Type B pancreatic cell (in vitro differentiated cells): Measurements from ENCODE around the gene DVL1. TPM values are rescaled to one million over a fixed set of nuclear protein-coding genes. Genes with fewer than 3 reads are reported as not detected.
A peak's percentile ranks its signal among the peaks of the same experiment; 100 is the strongest.

Experiments used
- DNase-seq: peaks from one replicate; pipeline ENCODE4 v3.0.0; 2021; ENCODE audit warnings: mixed read lengths; ENCODE audit not compliant: unreplicated experiment; ENCODE audit errors: extremely low spot score
- H3K27ac Mint-ChIP-seq: 2 replicates; pipeline ENCODE4 v1.8.0; 2021; ENCODE audit warnings: mild to moderate bottlenecking, mixed read lengths
- H3K27me3 Mint-ChIP-seq: 2 replicates; pipeline ENCODE4 v1.8.0; 2021; ENCODE audit warnings: mixed read lengths
- H3K36me3 Mint-ChIP-seq: 2 replicates; pipeline ENCODE4 v1.8.0; 2021; ENCODE audit warnings: mixed read lengths
- H3K4me1 Mint-ChIP-seq: one replicate; pipeline ENCODE4 v1.8.0; 2021; ENCODE audit warnings: mixed read lengths; ENCODE audit not compliant: unreplicated experiment
- H3K4me3 Mint-ChIP-seq: 2 replicates; pipeline ENCODE4 v1.8.0; 2021; ENCODE audit warnings: mild to moderate bottlenecking, mixed read lengths
- H3K9me3 Mint-ChIP-seq: 2 replicates; pipeline ENCODE4 v1.8.0; 2021; ENCODE audit warnings: mixed read lengths
- CTCF ChIP-seq: fragments of 200-600 bp; sonication (generic); conservative IDR thresholded peaks from 2 replicates; pipeline ENCODE4 v1.5.0; 2021; ENCODE audit warnings: antibody characterized with exemption, mild to moderate bottlenecking
- total RNA-seq: library from RNA; stranded (reverse); gene quantifications from 2 replicates; pipeline ENCODE4 v1.2.1, GENCODE V29; 2021; ENCODE audit warnings: low replicate concordance

The DVL1 gene
- total RNA-seq, 1 donor from 2014 or later = 62.8 TPM

DNA sequence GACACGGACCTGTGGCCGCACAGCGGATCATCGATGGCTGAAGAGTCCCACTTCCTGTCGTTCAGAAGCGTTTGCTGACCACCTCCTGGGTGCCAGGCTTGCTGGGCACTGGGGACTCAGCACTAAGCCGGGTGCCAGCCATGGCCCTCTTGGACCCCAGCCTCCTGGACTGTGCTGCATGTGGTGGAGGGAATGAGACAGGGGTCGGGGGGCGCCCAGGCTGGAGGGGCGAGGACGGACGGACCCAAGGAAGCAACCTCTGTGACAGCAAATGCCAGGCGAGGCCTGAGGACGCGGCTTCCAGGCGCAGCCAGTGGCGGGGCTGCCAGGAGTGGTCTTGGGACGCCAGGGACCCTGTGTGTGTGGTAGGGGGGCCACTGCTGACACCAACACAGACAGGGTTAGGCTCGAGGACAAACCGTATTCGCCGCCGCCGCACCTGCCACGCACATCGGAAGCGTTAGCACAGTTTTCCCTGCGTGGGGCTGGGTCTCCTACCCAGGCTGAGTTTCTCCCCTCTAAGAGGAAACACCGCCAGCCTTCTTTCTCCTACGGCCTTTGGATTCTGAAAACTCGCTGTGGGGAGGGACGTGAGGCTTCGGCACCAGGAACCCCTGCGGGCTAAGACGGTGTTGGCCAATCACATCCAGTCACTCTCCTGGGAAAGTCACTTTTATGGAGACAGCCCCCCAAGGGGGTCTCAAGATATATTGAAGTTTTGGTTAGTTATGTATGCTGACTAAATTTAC is 12.2 kb upstream of the DVL1 start:
- Mint-ChIP-seq H3K27ac (peak overlapping the region; percentile 73), H3K4me1 (peaks cover 20% of the 10 kb centered on the region), H3K36me3 (no peaks in the 10 kb centered on the region), H3K4me3 (peak overlapping the region; percentile 13), H3K9me3 (no peaks in the 10 kb centered on the region), H3K27me3 (no peaks in the 10 kb centered on the region)
- DNase-seq = no peak
- no peak for TF ChIP-seq CTCF

DNA sequence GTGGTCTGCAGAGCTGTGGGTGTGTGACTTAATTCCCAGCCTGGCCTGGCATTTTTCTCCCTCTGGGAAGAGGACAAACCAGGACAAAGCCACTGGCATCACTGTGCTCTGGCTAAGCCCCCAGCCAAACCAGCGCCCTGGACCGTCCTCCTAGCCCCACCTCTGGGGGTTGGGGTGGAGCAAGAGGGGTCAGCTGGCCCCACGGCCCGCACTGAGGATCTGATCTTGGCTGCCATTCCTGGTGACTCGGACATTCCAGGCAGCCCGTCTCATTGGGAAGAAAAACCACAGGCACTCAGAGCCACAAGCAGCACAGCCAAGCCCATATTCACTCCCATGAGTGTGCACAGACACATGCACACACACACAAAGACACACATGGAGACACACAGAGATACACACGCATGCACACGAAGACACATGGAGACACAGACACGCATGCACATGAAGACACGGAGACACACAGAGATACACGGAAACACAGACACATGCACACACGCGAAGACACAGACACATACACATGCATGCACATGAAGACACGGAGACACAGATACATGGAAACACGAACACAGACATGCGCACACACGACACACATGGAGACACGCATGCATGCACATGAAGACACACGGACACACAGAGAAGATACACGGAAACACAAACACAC is 11.4 kb upstream of the DVL1 start:
- H3K4me3 Mint-ChIP-seq = peak overlapping the region; percentile 13
- peak overlapping the region; percentile 73 for H3K27ac Mint-ChIP-seq
- H3K4me1 Mint-ChIP-seq = peaks cover 20% of the 10 kb centered on the region
- no peaks in the 10 kb centered on the region for H3K9me3 Mint-ChIP-seq
- TF ChIP-seq CTCF = no peak
- H3K36me3 Mint-ChIP-seq = no peaks in the 10 kb centered on the region
- H3K27me3 Mint-ChIP-seq = no peaks in the 10 kb centered on the region
- DNase-seq = no peak

GRCh38 chr1:1359664-1360468 is 10.6 kb upstream of the DVL1 start:
- no peaks in the 10 kb centered on the region for H3K27me3 Mint-ChIP-seq
- peak overlapping the region; percentile 80 for H3K27ac Mint-ChIP-seq
- peaks cover 20% of the 10 kb centered on the region for H3K4me1 Mint-ChIP-seq
- H3K36me3 Mint-ChIP-seq = no peaks in the 10 kb centered on the region
- DNase-seq = no peak
- H3K4me3 Mint-ChIP-seq = peak overlapping the region; percentile 80
- no peaks in the 10 kb centered on the region for H3K9me3 Mint-ChIP-seq
- no peak for TF ChIP-seq CTCF

DNA sequence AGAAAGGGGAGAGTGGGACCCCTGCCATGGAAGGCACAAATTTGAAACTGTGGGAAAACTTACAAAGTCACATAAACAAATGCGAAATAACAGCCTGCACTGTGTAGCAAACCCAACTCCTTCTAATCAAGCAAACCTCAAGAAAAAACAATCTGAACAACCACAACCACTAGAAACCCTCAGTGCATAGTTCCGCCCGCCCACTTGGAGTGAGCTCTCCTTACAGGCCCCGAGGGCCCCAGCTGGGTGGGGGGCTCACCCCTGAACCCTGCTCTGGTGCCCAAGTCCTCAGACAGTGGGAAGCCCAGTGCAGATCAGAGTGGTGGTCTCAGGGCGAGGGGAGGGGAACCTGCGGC is 10.1 kb upstream of the DVL1 start:
- no peak for TF ChIP-seq CTCF
- no peak for DNase-seq
- Mint-ChIP-seq H3K4me1 (peaks cover 20% of the 10 kb centered on the region), H3K36me3 (no peaks in the 10 kb centered on the region), H3K27me3 (no peaks in the 10 kb centered on the region), H3K27ac (peak overlapping the region; percentile 80), H3K4me3 (peak overlapping the region; percentile 80), H3K9me3 (no peaks in the 10 kb centered on the region)

DNA sequence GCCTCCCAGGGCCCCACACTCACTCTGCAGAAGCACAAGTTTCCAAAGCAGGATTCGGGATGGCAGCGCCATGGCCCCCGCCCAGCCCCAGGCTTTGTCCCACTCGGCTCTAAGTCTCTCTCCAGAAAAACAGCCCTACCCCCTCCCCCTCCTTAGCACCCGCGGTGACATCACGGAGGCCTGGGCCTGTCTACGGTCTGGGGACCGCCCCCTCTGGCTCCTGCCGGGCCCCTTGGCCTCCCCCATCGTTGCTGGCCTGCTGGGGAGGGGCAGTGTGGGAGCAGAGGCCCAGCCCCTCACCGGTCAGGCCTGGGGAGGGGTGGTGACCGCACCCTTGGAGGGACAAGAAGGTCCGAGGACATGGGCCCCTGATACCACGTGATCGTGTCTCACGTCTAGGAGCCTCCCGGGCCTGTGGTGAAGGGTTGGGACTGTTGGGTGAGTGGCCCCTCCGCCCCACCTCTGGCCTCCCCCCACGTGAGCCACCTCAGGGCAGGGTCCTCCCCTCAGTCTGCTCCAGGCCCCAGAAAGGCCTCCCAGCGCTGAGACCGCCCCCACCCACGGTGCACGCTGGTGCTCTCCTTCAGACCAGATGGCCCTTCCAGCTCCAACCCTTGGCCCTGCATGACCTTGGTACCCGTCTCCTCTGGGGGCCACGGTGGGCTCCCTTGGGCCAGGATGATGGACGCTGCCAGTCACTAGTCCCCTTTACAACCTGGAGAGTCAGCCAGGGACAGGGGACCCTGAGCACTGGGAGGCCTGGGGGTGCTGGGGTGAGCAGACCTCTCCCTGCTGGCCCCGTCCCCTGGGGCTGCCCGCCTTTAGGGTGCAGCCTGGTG is 9.4 kb upstream of the DVL1 start, which contains the start of gene MXRA8:
TSS of gene MXRA8 (minus strand) at position 123 of the 839 bp plus-strand sequence. CDS start at position 72, 51 bp downstream.
- peaks cover 20% of the 10 kb centered on the region for H3K4me1 Mint-ChIP-seq
- DNase-seq = no peak
- no peak for TF ChIP-seq CTCF
- peak within 1 kb of the TSS; percentile 86 for H3K4me3 Mint-ChIP-seq
- peak within 1 kb of the TSS; percentile 80 for H3K27ac Mint-ChIP-seq
- H3K9me3 Mint-ChIP-seq = no peaks in the 10 kb centered on the region
- no peaks in the 10 kb centered on the region for H3K27me3 Mint-ChIP-seq
- H3K36me3 Mint-ChIP-seq = no peaks in the 10 kb centered on the region
